ENCODE measurements around the gene VSTM2L. TPM values are rescaled to one million over a fixed set of nuclear protein-coding genes. Genes with fewer than 3 reads are reported as not detected.

Gene VSTM2L
- total and polyA plus RNA-seq, 2 experiments from 2014 or later = 4.1 to 9.2 TPM

DNA sequence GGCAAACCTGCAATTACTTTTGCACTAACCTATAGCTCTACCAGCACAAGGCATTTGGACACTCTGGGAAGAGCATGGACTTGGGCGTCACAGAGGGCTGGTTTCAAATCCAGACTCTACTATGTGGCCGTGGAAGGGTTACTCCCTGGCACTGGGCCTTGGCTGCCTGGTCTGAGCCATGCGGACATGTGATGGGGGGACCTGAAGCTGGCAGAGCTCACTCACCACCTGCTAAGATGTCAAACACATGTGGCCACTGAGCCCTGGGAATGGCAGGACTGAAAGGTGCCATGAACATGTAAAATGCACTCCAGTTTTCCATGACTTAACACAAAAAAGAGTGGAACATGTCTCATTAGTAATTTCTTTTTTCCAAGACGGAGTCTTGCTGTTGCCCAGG, 23.7 kb downstream of the VSTM2L start:
- no peak overlapping the region for H3K4me2 ChIP-seq (ENCODE audit: unreplicated experiment)
- WGBS, 2 experiments (ENCODE audit: low coverage in 1 of 2, low lambda C conversion rate in 2 of 2, missing lambda C conversion rate in 2 of 2) = 43 to 50% methylated on average over 4 of the region's 4 CpGs
- H3K4me1 ChIP-seq (ENCODE audit: insufficient read depth) = no peaks in the 10 kb centered on the region
- H2AFZ ChIP-seq = no peak overlapping the region
- no peaks in the 10 kb centered on the region for H3F3A ChIP-seq (ENCODE audit: insufficient read depth)
- no peaks in the 10 kb centered on the region for H4K20me1 ChIP-seq (ENCODE audit: insufficient read depth)
- no peak for TF ChIP-seq EZH2phosphoT487 (IDR thresholded peaks at IDR 0.05; ENCODE audit: insufficient read depth, low read depth)
- TF ChIP-seq EZH2 (IDR thresholded peaks at IDR 0.05; ENCODE audit: insufficient read depth, poor library complexity, severe bottlenecking) = no peak
- no peaks in the 10 kb centered on the region for H3K36me3 ChIP-seq (ENCODE audit: low read depth)
- no peaks in the 10 kb centered on the region for H3K79me2 ChIP-seq (ENCODE audit: insufficient read depth)
- H3K9ac ChIP-seq = no peak overlapping the region
- DNase-seq = no peak
- H3K27ac ChIP-seq = no peak overlapping the region
- no peaks in the 10 kb centered on the region for H3K9me3 ChIP-seq (ENCODE audit: low read depth)
- no peak overlapping the region for H3K4me3 ChIP-seq
- H3K9me2 ChIP-seq (ENCODE audit: insufficient read depth) = no peaks in the 10 kb centered on the region
- in situ Hi-C loops (cut with MboI) = no loop called here
- no peaks in the 10 kb centered on the region for H3K27me3 ChIP-seq (replicated peaks; ENCODE audit: insufficient read depth)

DNA sequence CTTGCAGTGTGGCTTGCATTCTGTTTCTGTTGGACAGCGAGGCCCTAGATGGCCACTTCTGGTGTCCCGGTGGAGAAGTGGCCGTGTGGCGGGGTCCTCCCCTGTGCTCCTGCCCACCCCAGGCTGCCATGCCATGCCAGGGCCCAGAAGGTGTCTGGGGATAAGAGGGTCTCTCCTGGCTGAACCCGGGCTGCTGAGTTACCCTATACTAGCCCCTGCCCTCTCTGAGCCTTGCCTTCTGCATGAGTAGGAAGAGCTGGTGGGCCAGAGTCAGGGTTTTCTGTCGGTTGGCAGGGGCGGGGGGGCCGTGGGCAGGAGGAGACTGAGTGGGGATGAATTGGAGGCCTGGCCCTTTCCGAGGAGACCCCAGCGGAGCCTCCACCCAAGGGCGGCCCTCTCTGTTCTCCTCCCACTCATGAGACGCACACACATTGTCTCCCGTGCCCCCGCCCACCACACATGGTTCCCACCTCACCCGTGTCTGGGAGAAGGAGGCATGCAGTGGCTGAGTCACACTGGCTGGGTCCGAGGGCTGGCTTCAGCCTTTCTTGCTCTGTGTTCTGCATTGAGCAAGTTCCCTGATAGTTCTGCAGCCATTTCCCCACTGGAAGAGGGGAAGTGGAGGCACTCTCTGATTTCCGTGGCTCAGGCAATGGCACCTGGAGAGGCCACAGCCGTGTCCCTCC, 24.6 kb downstream of the VSTM2L start:
- H3K4me3 ChIP-seq = no peak overlapping the region
- no peaks in the 10 kb centered on the region for H3F3A ChIP-seq (ENCODE audit: insufficient read depth)
- no peaks in the 10 kb centered on the region for H3K27me3 ChIP-seq (replicated peaks; ENCODE audit: insufficient read depth)
- 62% methylated on average over 18 of the region's 18 CpGs for WGBS, 2 experiments (ENCODE audit: low coverage in 1 of 2, low lambda C conversion rate in 2 of 2, missing lambda C conversion rate in 2 of 2)
- H3K79me2 ChIP-seq (ENCODE audit: insufficient read depth) = no peaks in the 10 kb centered on the region
- no peaks in the 10 kb centered on the region for H3K9me2 ChIP-seq (ENCODE audit: insufficient read depth)
- no peaks in the 10 kb centered on the region for H3K9me3 ChIP-seq (ENCODE audit: low read depth)
- H2AFZ ChIP-seq = no peak overlapping the region
- H3K27ac ChIP-seq = no peak overlapping the region
- in situ Hi-C loops (cut with MboI) = no loop called here
- TF ChIP-seq EZH2 (IDR thresholded peaks at IDR 0.05; ENCODE audit: insufficient read depth, poor library complexity, severe bottlenecking) (no peak), EZH2phosphoT487 (IDR thresholded peaks at IDR 0.05; ENCODE audit: insufficient read depth, low read depth) (no peak)
- no peak overlapping the region for H3K4me2 ChIP-seq (ENCODE audit: unreplicated experiment)
- H4K20me1 ChIP-seq (ENCODE audit: insufficient read depth) = no peaks in the 10 kb centered on the region
- no peak overlapping the region for H3K9ac ChIP-seq
- no peaks in the 10 kb centered on the region for H3K4me1 ChIP-seq (ENCODE audit: insufficient read depth)
- DNase-seq = no peak
- H3K36me3 ChIP-seq (ENCODE audit: low read depth) = no peaks in the 10 kb centered on the region

DNA sequence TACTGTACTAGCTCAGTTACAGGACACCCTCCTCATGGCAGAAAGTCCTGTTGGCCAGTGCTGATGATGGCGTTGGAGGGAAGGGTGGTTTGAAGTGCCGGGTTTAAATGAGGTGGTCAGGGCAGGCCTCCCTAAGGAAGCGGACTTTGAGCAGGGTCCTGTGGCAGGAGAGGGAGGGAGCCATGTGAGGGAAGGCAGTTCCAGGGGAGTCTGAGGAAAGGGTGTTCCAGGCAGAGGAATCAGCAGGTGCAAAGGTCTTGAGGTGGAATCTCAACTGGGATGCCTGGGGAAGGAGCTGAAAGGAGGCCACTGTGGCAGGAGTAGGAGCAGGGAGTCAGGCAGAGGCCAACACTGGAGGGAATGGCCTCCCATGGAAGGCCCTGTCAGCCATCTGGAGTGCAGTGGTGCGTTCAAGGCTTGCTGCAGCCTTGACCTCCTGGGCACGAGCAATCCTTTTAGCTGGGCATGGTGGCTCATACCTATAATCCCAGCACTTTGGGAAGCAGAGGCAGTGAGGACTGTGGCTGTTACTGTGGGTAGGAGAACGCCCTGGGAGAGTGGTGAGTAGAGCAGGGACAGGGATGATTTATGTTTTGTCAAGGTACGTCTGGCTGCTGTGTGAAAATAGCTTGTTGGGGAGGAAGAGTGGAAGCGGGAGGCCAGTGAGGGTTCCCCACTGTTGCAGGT, 26.2 kb downstream of the VSTM2L start:
- no peak for DNase-seq
- H3K9ac ChIP-seq = no peak overlapping the region
- no peaks in the 10 kb centered on the region for H3F3A ChIP-seq (ENCODE audit: insufficient read depth)
- in situ Hi-C loops (cut with MboI) = no loop called here
- no peaks in the 10 kb centered on the region for H3K79me2 ChIP-seq (ENCODE audit: insufficient read depth)
- H3K4me2 ChIP-seq (ENCODE audit: unreplicated experiment) = no peak overlapping the region
- no peaks in the 10 kb centered on the region for H4K20me1 ChIP-seq (ENCODE audit: insufficient read depth)
- no peaks in the 10 kb centered on the region for H3K9me3 ChIP-seq (ENCODE audit: low read depth)
- no peak overlapping the region for H3K4me3 ChIP-seq
- no peak overlapping the region for H3K27ac ChIP-seq
- H3K27me3 ChIP-seq (replicated peaks; ENCODE audit: insufficient read depth) = no peaks in the 10 kb centered on the region
- TF ChIP-seq EZH2phosphoT487 (IDR thresholded peaks at IDR 0.05; ENCODE audit: insufficient read depth, low read depth) (no peak), EZH2 (IDR thresholded peaks at IDR 0.05; ENCODE audit: insufficient read depth, poor library complexity, severe bottlenecking) (no peak)
- H2AFZ ChIP-seq = no peak overlapping the region
- no peaks in the 10 kb centered on the region for H3K9me2 ChIP-seq (ENCODE audit: insufficient read depth)
- 64 to 70% methylated on average over 8 of the region's 8 CpGs for WGBS, 2 experiments (ENCODE audit: low coverage in 1 of 2, low lambda C conversion rate in 2 of 2, missing lambda C conversion rate in 2 of 2)
- no peaks in the 10 kb centered on the region for H3K4me1 ChIP-seq (ENCODE audit: insufficient read depth)
- H3K36me3 ChIP-seq (ENCODE audit: low read depth) = no peaks in the 10 kb centered on the region

DNA sequence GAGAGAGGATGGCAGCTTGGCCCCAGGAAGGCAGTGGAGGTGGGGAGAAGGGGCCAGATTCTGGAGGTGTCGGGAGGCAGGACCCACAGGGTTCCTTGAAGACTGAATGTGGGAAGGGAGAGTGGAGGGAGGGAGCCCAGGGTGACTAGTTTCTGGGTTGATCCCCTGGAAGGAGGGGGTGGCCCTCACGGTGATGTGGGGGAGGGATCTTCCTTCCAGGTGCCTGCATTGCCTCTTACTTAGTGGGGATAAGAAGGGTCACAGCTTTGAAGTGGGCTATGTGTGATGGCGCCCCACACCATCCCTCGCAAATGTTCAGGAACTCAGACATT, 26.7 kb downstream of the VSTM2L start:
- Histone ChIP-seq H3K27me3 (replicated peaks; ENCODE audit: insufficient read depth) (no peaks in the 10 kb centered on the region), H3K9me3 (ENCODE audit: low read depth) (no peaks in the 10 kb centered on the region), H3K4me1 (ENCODE audit: insufficient read depth) (no peaks in the 10 kb centered on the region), H3K9ac (no peak overlapping the region), H2AFZ (no peak overlapping the region), H3K36me3 (ENCODE audit: low read depth) (no peaks in the 10 kb centered on the region), H3K79me2 (ENCODE audit: insufficient read depth) (no peaks in the 10 kb centered on the region), H3K4me3 (no peak overlapping the region), H4K20me1 (ENCODE audit: insufficient read depth) (no peaks in the 10 kb centered on the region), H3K4me2 (ENCODE audit: unreplicated experiment) (no peak overlapping the region), H3K27ac (no peak overlapping the region), H3K9me2 (ENCODE audit: insufficient read depth) (no peaks in the 10 kb centered on the region), H3F3A (ENCODE audit: insufficient read depth) (no peaks in the 10 kb centered on the region)
- no peak for TF ChIP-seq EZH2 (IDR thresholded peaks at IDR 0.05; ENCODE audit: insufficient read depth, poor library complexity, severe bottlenecking)
- TF ChIP-seq EZH2phosphoT487 (IDR thresholded peaks at IDR 0.05; ENCODE audit: insufficient read depth, low read depth) = no peak
- DNase-seq = no peak
- WGBS, 2 experiments (ENCODE audit: low coverage in 1 of 2, low lambda C conversion rate in 2 of 2, missing lambda C conversion rate in 2 of 2) = 67 to 69% methylated on average over 4 of the region's 4 CpGs
- in situ Hi-C loops (cut with MboI) = no loop called here

Measured in GM23248 (cell line).